ENCODE results near the gene GNAZ. TPM values are rescaled to one million over a fixed set of nuclear protein-coding genes. Genes with fewer than 3 reads are reported as not detected.

GNAZ gene
- total RNA-seq, 4 donors from 2014 or later, result 0.64 to 9.9 (median 2.6) TPM

GRCh38 chr22:23054531-23055257 is 15.6 kb upstream of the GNAZ start:
- Histone ChIP-seq H3K9me3 (peaks cover 0 to 4% (median 0%) of the 10 kb centered on the region in 3 donors), H3K36me3 (no peaks in the 10 kb centered on the region), H3K27me3 (peaks cover 0 to 11% (median 0%) of the 10 kb centered on the region in 4 donors), H3K4me1 (no peaks in the 10 kb centered on the region), H3K4me3 (no peak overlapping the region), H3K27ac (no peak overlapping the region)
- no peak for TF ChIP-seq CTCF (IDR thresholded peaks at IDR 0.05)
- no peak for TF ChIP-seq POLR2A (IDR thresholded peaks at IDR 0.05)
- no peak for DNase-seq
- intact Hi-C loops (cut with DNase I), result no loop called here
- WGBS, 2 donors, result 51 to 61% methylated on average over 4 to 5 of the region's 5 CpGs

- intact Hi-C loops (cut with DNase I), result no loop called here
- Histone ChIP-seq H3K27ac (no peak overlapping the region), H3K9me3 (peaks cover 0 to 4% (median 0%) of the 10 kb centered on the region in 3 donors), H3K27me3 (peaks cover 0 to 11% (median 0%) of the 10 kb centered on the region in 4 donors), H3K4me1 (no peaks in the 10 kb centered on the region), H3K4me3 (no peak overlapping the region), H3K36me3 (no peaks in the 10 kb centered on the region)
- WGBS, 2 donors, result 67 to 70% methylated on average over 7 of the region's 7 CpGs
- no peak for TF ChIP-seq CTCF (IDR thresholded peaks at IDR 0.05)
- TF ChIP-seq POLR2A (IDR thresholded peaks at IDR 0.05), result no peak
- no peak for DNase-seq
These were observed 14.7 kb upstream of the GNAZ start for GRCh38 chr22:23055449-23056179.

GRCh38 chr22:23057331-23057730 is 13.0 kb upstream of the GNAZ start:
- no peaks in the 10 kb centered on the region for H3K36me3 ChIP-seq
- peaks cover 0 to 4% (median 0%) of the 10 kb centered on the region in 3 donors for H3K9me3 ChIP-seq
- H3K27me3 ChIP-seq, result peaks cover 0 to 11% (median 0%) of the 10 kb centered on the region in 4 donors
- no peak for DNase-seq
- intact Hi-C loops (cut with DNase I), result no loop called here
- 27 to 33% methylated on average over 1 of the region's 1 CpG for WGBS, 2 donors
- no peaks in the 10 kb centered on the region for H3K4me1 ChIP-seq
- TF ChIP-seq CTCF (IDR thresholded peaks at IDR 0.05), result no peak
- no peak for TF ChIP-seq POLR2A (IDR thresholded peaks at IDR 0.05)
- no peak overlapping the region for H3K27ac ChIP-seq
- H3K4me3 ChIP-seq, result no peak overlapping the region

DNA sequence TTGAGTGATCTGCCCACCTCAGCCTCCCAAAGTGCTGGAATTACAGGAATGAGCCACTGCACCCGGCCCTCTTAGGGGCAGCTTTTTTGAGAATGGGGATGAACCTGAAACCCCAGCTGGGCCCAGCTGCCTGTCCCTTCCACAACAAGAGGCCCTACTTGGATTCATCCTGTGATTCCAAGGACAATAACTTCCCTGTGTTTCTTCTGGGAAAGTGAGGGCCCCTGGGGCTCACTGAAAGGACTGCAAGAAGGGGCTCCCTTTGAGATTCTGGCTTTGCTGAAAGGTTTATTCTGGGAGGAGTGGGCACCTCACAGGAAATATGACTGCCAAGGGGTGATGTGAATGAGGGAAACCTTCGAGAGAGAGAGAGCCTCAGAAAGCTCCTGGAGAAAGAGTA is 12.3 kb upstream of the GNAZ start:
- no peaks in the 10 kb centered on the region for H3K4me1 ChIP-seq
- no peak overlapping the region for H3K4me3 ChIP-seq
- 50% methylated on average over 1 of the region's 2 CpGs; no CpG with 5 or more reads in 1 of the 2 donors for WGBS, 2 donors
- peaks cover 0 to 4% (median 0%) of the 10 kb centered on the region in 3 donors for H3K9me3 ChIP-seq
- H3K27me3 ChIP-seq, result peaks cover 0 to 11% (median 0%) of the 10 kb centered on the region in 4 donors
- intact Hi-C loops (cut with DNase I), result no loop called here
- DNase-seq, result no peak
- H3K36me3 ChIP-seq, result no peaks in the 10 kb centered on the region
- H3K27ac ChIP-seq, result no peak overlapping the region
- TF ChIP-seq POLR2A (IDR thresholded peaks at IDR 0.05) (no peak), CTCF (IDR thresholded peaks at IDR 0.05) (no peak)

Measured in esophagus squamous epithelium (tissue), 5 donors.